Right lobe of liver (tissue), 4 donors: ENCODE data around the gene MYH9.

Experiments
- POLR2A ChIP-seq: fragments of 450-650 bp; IDR thresholded peaks from one replicate; pipeline ENCODE4 v1.6.1; 2017; ENCODE audit warnings: antibody characterized with exemption, mild to moderate bottlenecking
- TF ChIP-seq, protein P1 (sequence below), 4 donors: fragments of 200-600 bp in 3 of 4; fragments of 450-650 bp in 1 of 4; IDR thresholded peaks; one replicate each; pipeline versions ENCODE4 v1.5.1 to v1.8.0; 2016 to 2022; ENCODE audit warnings: antibody characterized with exemption in 4 of 4, mild to moderate bottlenecking in 2 of 4
- donor health status: DM: no; HTN: no; CAD: no.
- donor health status: DM: no; HTN: no; CAD: no.
- donor health status: DM: no; HTN: yes; CAD: no.

DNA sequence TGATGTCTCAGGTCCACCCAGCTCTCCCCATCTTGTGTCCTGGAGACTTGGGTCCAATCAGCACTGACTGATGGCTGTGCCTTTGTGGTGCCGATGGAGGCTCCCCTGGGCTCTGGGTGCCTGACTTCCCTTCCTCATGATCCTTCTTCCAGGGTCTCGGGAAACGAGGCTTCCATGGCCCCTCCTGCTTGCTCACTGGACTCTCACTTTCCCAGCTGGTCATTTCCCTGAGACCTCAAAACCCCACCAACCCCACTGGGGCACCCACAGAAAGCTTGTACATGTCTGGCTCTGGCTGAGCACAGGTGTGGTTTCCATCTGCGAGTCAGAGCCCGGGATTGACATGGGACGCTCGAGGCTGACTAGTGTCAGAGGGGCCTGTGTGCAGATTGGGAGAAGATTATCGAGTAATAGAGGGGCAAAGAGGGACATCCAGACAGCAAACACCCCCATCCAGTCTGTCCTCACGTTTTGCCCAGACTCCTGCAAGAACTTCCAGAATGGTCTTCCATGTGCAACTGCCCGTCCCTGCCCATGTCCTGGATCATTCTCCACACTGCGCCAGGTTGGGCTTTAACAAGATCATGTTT, 119.8 kb downstream of the MYH9 start:
- no peak for TF ChIP-seq POLR2A
- TF ChIP-seq, protein P1, sequence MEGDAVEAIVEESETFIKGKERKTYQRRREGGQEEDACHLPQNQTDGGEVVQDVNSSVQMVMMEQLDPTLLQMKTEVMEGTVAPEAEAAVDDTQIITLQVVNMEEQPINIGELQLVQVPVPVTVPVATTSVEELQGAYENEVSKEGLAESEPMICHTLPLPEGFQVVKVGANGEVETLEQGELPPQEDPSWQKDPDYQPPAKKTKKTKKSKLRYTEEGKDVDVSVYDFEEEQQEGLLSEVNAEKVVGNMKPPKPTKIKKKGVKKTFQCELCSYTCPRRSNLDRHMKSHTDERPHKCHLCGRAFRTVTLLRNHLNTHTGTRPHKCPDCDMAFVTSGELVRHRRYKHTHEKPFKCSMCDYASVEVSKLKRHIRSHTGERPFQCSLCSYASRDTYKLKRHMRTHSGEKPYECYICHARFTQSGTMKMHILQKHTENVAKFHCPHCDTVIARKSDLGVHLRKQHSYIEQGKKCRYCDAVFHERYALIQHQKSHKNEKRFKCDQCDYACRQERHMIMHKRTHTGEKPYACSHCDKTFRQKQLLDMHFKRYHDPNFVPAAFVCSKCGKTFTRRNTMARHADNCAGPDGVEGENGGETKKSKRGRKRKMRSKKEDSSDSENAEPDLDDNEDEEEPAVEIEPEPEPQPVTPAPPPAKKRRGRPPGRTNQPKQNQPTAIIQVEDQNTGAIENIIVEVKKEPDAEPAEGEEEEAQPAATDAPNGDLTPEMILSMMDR (IDR thresholded peaks at IDR 0.05): no peak
